GM18873 (cell line): ENCODE data around the gene ADRA2A.

ENCODE experiments used
- ATAC-seq: cut with Tn5 transposase; IDR thresholded peaks from one replicate; pipeline ENCODE4 v1.9.1; 2021; ENCODE audit warnings: mild to moderate bottlenecking, moderate library complexity, moderate number of reproducible peaks; ENCODE audit not compliant: unreplicated experiment, low FRiP score

Gene ADRA2A

GRCh38 chr10:111076682-111077478 lies at the start of gene ADRA2A:
Gene ADRA2A (plus strand): TSS chr10:111077029. CDS start chr10:111077997, 968 bp downstream.
- no peak for ATAC-seq

- no peak for ATAC-seq
Observed at GRCh38 chr10:111030042-111030750, 46.6 kb upstream of the ADRA2A start.

- ATAC-seq: no peak
Observed at GRCh38 chr10:111034598-111035310, 42.1 kb upstream of the ADRA2A start.

- no peak for ATAC-seq
Observed at GRCh38 chr10:111035542-111035941, 41.3 kb upstream of the ADRA2A start.

GRCh38 chr10:111037858-111038257 lies 39.0 kb upstream of the ADRA2A start:
- ATAC-seq: no peak

GRCh38 chr10:111039522-111039921 lies 37.3 kb upstream of the ADRA2A start:
- ATAC-seq: no peak

- ATAC-seq: no peak
Observed at GRCh38 chr10:111057006-111057405, 19.8 kb upstream of the ADRA2A start.

GRCh38 chr10:111063471-111063870 lies 13.4 kb upstream of the ADRA2A start:
- no peak for ATAC-seq

GRCh38 chr10:111072232-111072631 lies 4.6 kb upstream of the ADRA2A start:
- no peak for ATAC-seq

GRCh38 chr10:111075577-111076185 lies 1.1 kb upstream of the ADRA2A start:
- no peak for ATAC-seq

GRCh38 chr10:111076191-111076681 lies 593 bp upstream of the ADRA2A start:
- ATAC-seq: no peak

- no peak for ATAC-seq
Observed at GRCh38 chr10:111077479-111077784, 603 bp downstream of the ADRA2A start.

- ATAC-seq: no peak
Observed at GRCh38 chr10:111077785-111078504, 1.1 kb downstream of the ADRA2A start.

- ATAC-seq: no peak
Observed at GRCh38 chr10:111078505-111079185, 1.8 kb downstream of the ADRA2A start.

- no peak for ATAC-seq
Observed at GRCh38 chr10:111079241-111079760, 2.5 kb downstream of the ADRA2A start.

- ATAC-seq: no peak
Observed at GRCh38 chr10:111079781-111080180, 3.0 kb downstream of the ADRA2A start.

GRCh38 chr10:111080224-111080623 lies 3.4 kb downstream of the ADRA2A start:
- ATAC-seq: no peak

- ATAC-seq: no peak
Observed at GRCh38 chr10:111081595-111081994, 4.8 kb downstream of the ADRA2A start.
